ENCODE results near the gene SMC3. TPM values are rescaled to one million over a fixed set of nuclear protein-coding genes. Genes with fewer than 3 reads are reported as not detected.

SMC3 gene
- total RNA-seq, 1 experiment from 2014 or later: 18.4 TPM

DNA sequence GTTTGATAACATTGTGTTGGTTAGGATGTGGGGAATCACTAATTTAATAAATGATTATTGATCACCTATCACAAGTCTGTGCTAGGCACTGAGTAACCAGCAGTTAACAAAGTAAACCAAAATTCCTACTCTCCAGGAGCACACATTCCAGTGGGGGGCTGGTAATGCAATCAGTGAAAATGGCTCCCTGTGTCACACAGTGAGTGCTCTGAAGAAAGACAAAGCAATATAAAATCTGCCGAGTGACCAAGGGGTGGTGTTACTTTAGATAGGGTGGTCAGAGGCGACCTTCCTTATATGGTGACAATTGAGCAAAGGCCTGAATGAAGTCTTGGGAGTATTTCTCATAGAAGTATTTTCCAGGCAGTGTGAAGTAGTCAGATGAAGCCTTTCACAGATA lies 13.6 kb upstream of the SMC3 start:
- no peak overlapping the region for H3K4me2 ChIP-seq (ENCODE audit: low read length)
- intact Hi-C loops (cut with micrococcal nuclease): no loop called here
- no peaks in the 10 kb centered on the region for H3K27me3 ChIP-seq (ENCODE audit: low read length)
- no peaks in the 10 kb centered on the region for H3K36me3 ChIP-seq (ENCODE audit: low read depth, low read length)
- DNase-seq: no peak
- H3K4me1 ChIP-seq (ENCODE audit: insufficient read depth, low read length): no peaks in the 10 kb centered on the region
- no TSS peak for BruUV-seq (replicated peaks)
- H4K20me1 ChIP-seq (ENCODE audit: low read length): no peaks in the 10 kb centered on the region
- no peak overlapping the region for H3K27ac ChIP-seq (ENCODE audit: low read length)
- no peak for ATAC-seq
- no peak overlapping the region for H2AFZ ChIP-seq (ENCODE audit: low read length)
- no peaks in the 10 kb centered on the region for H3K9me2 ChIP-seq (replicated peaks; ENCODE audit: low read length)
- no peak overlapping the region for H3K9ac ChIP-seq (ENCODE audit: low read length)
- no peak overlapping the region for H3K4me3 ChIP-seq (ENCODE audit: low read length)
- POLR2A ChIA-PET (ENCODE audit: unreplicated experiment): no interaction called here
- TF ChIP-seq, protein P1, sequence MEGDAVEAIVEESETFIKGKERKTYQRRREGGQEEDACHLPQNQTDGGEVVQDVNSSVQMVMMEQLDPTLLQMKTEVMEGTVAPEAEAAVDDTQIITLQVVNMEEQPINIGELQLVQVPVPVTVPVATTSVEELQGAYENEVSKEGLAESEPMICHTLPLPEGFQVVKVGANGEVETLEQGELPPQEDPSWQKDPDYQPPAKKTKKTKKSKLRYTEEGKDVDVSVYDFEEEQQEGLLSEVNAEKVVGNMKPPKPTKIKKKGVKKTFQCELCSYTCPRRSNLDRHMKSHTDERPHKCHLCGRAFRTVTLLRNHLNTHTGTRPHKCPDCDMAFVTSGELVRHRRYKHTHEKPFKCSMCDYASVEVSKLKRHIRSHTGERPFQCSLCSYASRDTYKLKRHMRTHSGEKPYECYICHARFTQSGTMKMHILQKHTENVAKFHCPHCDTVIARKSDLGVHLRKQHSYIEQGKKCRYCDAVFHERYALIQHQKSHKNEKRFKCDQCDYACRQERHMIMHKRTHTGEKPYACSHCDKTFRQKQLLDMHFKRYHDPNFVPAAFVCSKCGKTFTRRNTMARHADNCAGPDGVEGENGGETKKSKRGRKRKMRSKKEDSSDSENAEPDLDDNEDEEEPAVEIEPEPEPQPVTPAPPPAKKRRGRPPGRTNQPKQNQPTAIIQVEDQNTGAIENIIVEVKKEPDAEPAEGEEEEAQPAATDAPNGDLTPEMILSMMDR (conservative IDR thresholded peaks at IDR 0.05; ENCODE audit: low read depth, low read length): no peak
- TF ChIP-seq EZH2phosphoT487 (IDR thresholded peaks at IDR 0.05; ENCODE audit: borderline replicate concordance, low read length) (no peak), EZH2 (IDR thresholded peaks at IDR 0.05; ENCODE audit: low read length, unreplicated experiment) (no peak)
- no peaks in the 10 kb centered on the region for H3K9me3 ChIP-seq (ENCODE audit: low read length)
- H3F3A ChIP-seq (ENCODE audit: low read length, unreplicated experiment): no peaks in the 10 kb centered on the region
- CTCF ChIA-PET: no interaction called here
- no peaks in the 10 kb centered on the region for H3K79me2 ChIP-seq (ENCODE audit: low read length)

- POLR2A ChIA-PET (ENCODE audit: unreplicated experiment): no interaction called here
- Histone ChIP-seq H3K9me3 (ENCODE audit: low read length) (no peaks in the 10 kb centered on the region), H4K20me1 (ENCODE audit: low read length) (no peaks in the 10 kb centered on the region), H3K4me3 (ENCODE audit: low read length) (no peak overlapping the region), H3K4me1 (ENCODE audit: insufficient read depth, low read length) (no peaks in the 10 kb centered on the region), H3K9me2 (replicated peaks; ENCODE audit: low read length) (no peaks in the 10 kb centered on the region), H3F3A (ENCODE audit: low read length, unreplicated experiment) (no peaks in the 10 kb centered on the region), H2AFZ (ENCODE audit: low read length) (no peak overlapping the region), H3K36me3 (ENCODE audit: low read depth, low read length) (no peaks in the 10 kb centered on the region), H3K27me3 (ENCODE audit: low read length) (no peaks in the 10 kb centered on the region), H3K4me2 (ENCODE audit: low read length) (no peak overlapping the region), H3K27ac (ENCODE audit: low read length) (no peak overlapping the region), H3K79me2 (ENCODE audit: low read length) (no peaks in the 10 kb centered on the region), H3K9ac (ENCODE audit: low read length) (no peak overlapping the region)
- TF ChIP-seq, protein P1 (conservative IDR thresholded peaks at IDR 0.05; ENCODE audit: low read depth, low read length): no peak
- TF ChIP-seq EZH2phosphoT487 (IDR thresholded peaks at IDR 0.05; ENCODE audit: borderline replicate concordance, low read length) (no peak), EZH2 (IDR thresholded peaks at IDR 0.05; ENCODE audit: low read length, unreplicated experiment) (no peak)
- DNase-seq (no peak), ATAC-seq (no peak)
- BruUV-seq (replicated peaks): no TSS peak
- intact Hi-C loops (cut with micrococcal nuclease): no loop called here
- CTCF ChIA-PET: no interaction called here
Measured at GRCh38 chr10:110556296-110556695, 11.2 kb upstream of the SMC3 start.

DNA sequence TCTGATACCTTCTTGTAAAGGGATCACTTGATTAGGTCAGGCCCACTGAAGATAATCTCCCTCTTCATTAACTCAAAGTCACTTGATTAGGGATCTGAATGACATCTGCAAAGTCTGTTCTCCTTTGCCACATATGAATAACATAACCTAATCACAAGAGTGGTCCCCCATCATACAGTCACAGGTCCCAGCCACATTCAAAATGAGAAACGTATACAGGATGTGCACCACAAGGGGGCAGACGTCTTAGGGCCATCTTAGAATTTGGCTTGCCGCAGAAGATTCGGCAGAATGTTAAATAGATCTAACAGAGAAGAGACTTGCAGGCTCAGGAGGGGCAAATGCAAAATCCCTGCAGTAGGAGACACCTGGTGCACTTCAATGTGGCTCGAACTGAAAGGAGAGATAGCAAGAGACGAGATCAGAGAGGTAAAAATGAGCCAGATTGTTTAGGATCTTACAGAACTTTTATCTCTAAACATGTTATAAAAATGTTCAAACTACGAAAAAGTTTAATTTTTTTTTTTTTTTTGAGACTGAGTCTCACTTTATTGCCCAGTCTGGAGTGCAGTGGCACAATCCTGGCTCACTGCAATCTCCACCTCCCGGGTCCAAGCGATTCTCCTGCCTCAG lies 10.4 kb upstream of the SMC3 start:
- H3K9me2 ChIP-seq (replicated peaks; ENCODE audit: low read length): no peaks in the 10 kb centered on the region
- no peaks in the 10 kb centered on the region for H3K36me3 ChIP-seq (ENCODE audit: low read depth, low read length)
- no TSS peak for BruUV-seq (replicated peaks)
- H2AFZ ChIP-seq (ENCODE audit: low read length): 0 out of 2 replicates have a peak overlapping the region, but pooled peaks have one; percentile 37
- H3K4me2 ChIP-seq (ENCODE audit: low read length): no peak overlapping the region
- no peaks in the 10 kb centered on the region for H3K4me1 ChIP-seq (ENCODE audit: insufficient read depth, low read length)
- H3F3A ChIP-seq (ENCODE audit: low read length, unreplicated experiment): no peaks in the 10 kb centered on the region
- H3K27me3 ChIP-seq (ENCODE audit: low read length): no peaks in the 10 kb centered on the region
- H3K79me2 ChIP-seq (ENCODE audit: low read length): no peaks in the 10 kb centered on the region
- no peaks in the 10 kb centered on the region for H4K20me1 ChIP-seq (ENCODE audit: low read length)
- no peaks in the 10 kb centered on the region for H3K9me3 ChIP-seq (ENCODE audit: low read length)
- intact Hi-C loops (cut with micrococcal nuclease): no loop called here
- no peak for TF ChIP-seq EZH2phosphoT487 (IDR thresholded peaks at IDR 0.05; ENCODE audit: borderline replicate concordance, low read length)
- TF ChIP-seq, protein P1 (conservative IDR thresholded peaks at IDR 0.05; ENCODE audit: low read depth, low read length): peak; percentile 73
- ChIA-PET CTCF (interaction anchor here (0.6 kb wide), 1 partner anchor 1389 kb away, joined by 3 read pairs; no protein-coding TSS in a partner anchor), POLR2A (ENCODE audit: unreplicated experiment) (no interaction called here)
- H3K9ac ChIP-seq (ENCODE audit: low read length): no peak overlapping the region
- DNase-seq: peak; percentile 51
- H3K27ac ChIP-seq (ENCODE audit: low read length): no peak overlapping the region
- ATAC-seq: peak; percentile 46
- no peak overlapping the region for H3K4me3 ChIP-seq (ENCODE audit: low read length)
